ENCODE results near the gene LMLN. TPM values are rescaled to one million over a fixed set of nuclear protein-coding genes. Genes with fewer than 3 reads are reported as not detected.
"Not testable (repeated sequence)": the region's sequence is repeated elsewhere in the genome, so short reads cannot be mapped to it uniquely, and the experiment has no call there.

The LMLN gene
- total RNA-seq, 1 donor from 2014 or later, result 8.1 TPM

GRCh38 chr3:197955892-197956477 is 4.0 kb upstream of the LMLN start:
- no peak for DNase-seq (ENCODE audit: low spot score)

- DNase-seq (ENCODE audit: low spot score), result no peak
These were observed 3.4 kb upstream of the LMLN start for GRCh38 chr3:197956626-197956988.

- DNase-seq (ENCODE audit: low spot score), result no peak
These were observed 2.3 kb upstream of the LMLN start for GRCh38 chr3:197957790-197958133.

GRCh38 chr3:197958346-197958745 is 1.7 kb upstream of the LMLN start:
- DNase-seq (ENCODE audit: low spot score), result no peak

GRCh38 chr3:197958848-197959247 is 1.2 kb upstream of the LMLN start:
- not testable (repeated sequence) for DNase-seq (ENCODE audit: low spot score)

GRCh38 chr3:197959500-197959890 is 522 bp upstream of the LMLN start:
- no peak for DNase-seq (ENCODE audit: low spot score)

- no peak for DNase-seq (ENCODE audit: low spot score)
These were observed 921 bp downstream of the LMLN start for GRCh38 chr3:197960694-197961581.

- DNase-seq (ENCODE audit: low spot score), result no peak
These were observed 1.5 kb downstream of the LMLN start for GRCh38 chr3:197961582-197961945.

- DNase-seq (ENCODE audit: low spot score), result no peak
These were observed 3.1 kb downstream of the LMLN start for GRCh38 chr3:197963019-197963637.

- DNase-seq (ENCODE audit: low spot score), result not testable (repeated sequence)
These were observed 7.4 kb downstream of the LMLN start for GRCh38 chr3:197967337-197967989.

- no peak for DNase-seq (ENCODE audit: low spot score)
These were observed 10.6 kb downstream of the LMLN start for GRCh38 chr3:197970588-197970987.

GRCh38 chr3:197974016-197974415 is 14.0 kb downstream of the LMLN start:
- no peak for DNase-seq (ENCODE audit: low spot score)

- no peak for DNase-seq (ENCODE audit: low spot score)
These were observed 15.3 kb downstream of the LMLN start for GRCh38 chr3:197975311-197975710.

GRCh38 chr3:197983076-197983475 is 23.1 kb downstream of the LMLN start:
- DNase-seq (ENCODE audit: low spot score), result no peak

GRCh38 chr3:197989651-197990050 is 29.6 kb downstream of the LMLN start:
- no peak for DNase-seq (ENCODE audit: low spot score)

GRCh38 chr3:197994736-197995135 is 34.7 kb downstream of the LMLN start:
- DNase-seq (ENCODE audit: low spot score), result no peak

GRCh38 chr3:197996855-197997254 is 36.8 kb downstream of the LMLN start:
- DNase-seq (ENCODE audit: low spot score), result no peak

GRCh38 chr3:197997936-197998335 is 37.9 kb downstream of the LMLN start:
- no peak for DNase-seq (ENCODE audit: low spot score)

- DNase-seq (ENCODE audit: low spot score), result no peak
These were observed 57.1 kb downstream of the LMLN start for GRCh38 chr3:198017090-198017489.

- DNase-seq (ENCODE audit: low spot score), result no peak
These were observed 58.4 kb downstream of the LMLN start for GRCh38 chr3:198018416-198018815.

- no peak for DNase-seq (ENCODE audit: low spot score)
These were observed 59.1 kb downstream of the LMLN start for GRCh38 chr3:198019115-198019514.

GRCh38 chr3:198021320-198021719 is 61.3 kb downstream of the LMLN start:
- DNase-seq (ENCODE audit: low spot score), result no peak

- DNase-seq (ENCODE audit: low spot score), result no peak
These were observed 62.6 kb downstream of the LMLN start for GRCh38 chr3:198022604-198023003.
